T-helper 2 cell treated with Interferon-gamma antibody and Interleukin-4, amounts not matched to agents 5 μg/mL and 100 μg/mL, for 36 hours (primary cell): ENCODE data around the gene PSMB7.

Experiments used
- DNase-seq: peaks from one replicate; pipeline ENCODE4 v3.0.0; 2021; ENCODE audit warnings: low spot score
- H3K27ac Mint-ChIP-seq: one replicate; pipeline ENCODE4 v1.8.0; 2021; ENCODE audit warnings: mild to moderate bottlenecking, mixed read lengths
- H3K27me3 Mint-ChIP-seq: one replicate; pipeline ENCODE4 v1.8.0; 2021; ENCODE audit warnings: low read depth, mixed read lengths
- H3K36me3 Mint-ChIP-seq: one replicate; pipeline ENCODE4 v1.8.0; 2021; ENCODE audit warnings: low read depth, mixed read lengths
- H3K4me1 Mint-ChIP-seq: one replicate; pipeline ENCODE4 v1.8.0; 2021; ENCODE audit warnings: low read depth, mixed read lengths
- H3K4me3 Mint-ChIP-seq: one replicate; pipeline ENCODE4 v1.8.0; 2022; ENCODE audit warnings: mild to moderate bottlenecking, moderate library complexity, mixed read lengths
- H3K9me3 Mint-ChIP-seq: one replicate; pipeline ENCODE4 v1.8.0; 2021; ENCODE audit warnings: mixed read lengths

Gene PSMB7

GRCh38 chr9:124349267-124349666, 66.0 kb downstream of the PSMB7 start:
- no peak overlapping the region for H3K4me3 Mint-ChIP-seq
- no peak overlapping the region for H3K27ac Mint-ChIP-seq
- H3K36me3 Mint-ChIP-seq: peaks cover 29% of the 10 kb centered on the region
- no peaks in the 10 kb centered on the region for H3K9me3 Mint-ChIP-seq
- no peaks in the 10 kb centered on the region for H3K27me3 Mint-ChIP-seq
- DNase-seq: no peak
- H3K4me1 Mint-ChIP-seq: peaks cover 2% of the 10 kb centered on the region

- Mint-ChIP-seq H3K9me3 (no peaks in the 10 kb centered on the region), H3K36me3 (peaks cover 26% of the 10 kb centered on the region), H3K27ac (no peak overlapping the region)
These were observed 66.4 kb downstream of the PSMB7 start for GRCh38 chr9:124348831-124349230.

GRCh38 chr9:124348363-124348762, 66.9 kb downstream of the PSMB7 start:
- H3K27me3 Mint-ChIP-seq: no peaks in the 10 kb centered on the region
- H3K9me3 Mint-ChIP-seq: no peaks in the 10 kb centered on the region
- no peak overlapping the region for H3K4me3 Mint-ChIP-seq
- no peaks in the 10 kb centered on the region for H3K4me1 Mint-ChIP-seq
- peaks cover 24% of the 10 kb centered on the region for H3K36me3 Mint-ChIP-seq
- DNase-seq: no peak
- H3K27ac Mint-ChIP-seq: no peak overlapping the region

More at GRCh38 chr9:124348831-124349230, 66.4 kb downstream of the PSMB7 start:
- no peak overlapping the region for H3K4me3 Mint-ChIP-seq
- no peaks in the 10 kb centered on the region for H3K27me3 Mint-ChIP-seq
- DNase-seq: no peak
- H3K4me1 Mint-ChIP-seq: peaks cover under 1% of the 10 kb centered on the region

- Mint-ChIP-seq H3K27ac (no peak overlapping the region), H3K27me3 (no peaks in the 10 kb centered on the region), H3K36me3 (peaks cover 24% of the 10 kb centered on the region), H3K9me3 (no peaks in the 10 kb centered on the region), H3K4me1 (no peaks in the 10 kb centered on the region), H3K4me3 (no peak overlapping the region)
- DNase-seq: no peak
These were observed 67.3 kb downstream of the PSMB7 start for GRCh38 chr9:124347968-124348358.

GRCh38 chr9:124347206-124347967, 67.9 kb downstream of the PSMB7 start:
- Mint-ChIP-seq H3K4me1 (no peaks in the 10 kb centered on the region), H3K9me3 (no peaks in the 10 kb centered on the region), H3K27me3 (no peaks in the 10 kb centered on the region), H3K4me3 (no peak overlapping the region), H3K36me3 (peaks cover 19% of the 10 kb centered on the region), H3K27ac (no peak overlapping the region)
- no peak for DNase-seq

DNA sequence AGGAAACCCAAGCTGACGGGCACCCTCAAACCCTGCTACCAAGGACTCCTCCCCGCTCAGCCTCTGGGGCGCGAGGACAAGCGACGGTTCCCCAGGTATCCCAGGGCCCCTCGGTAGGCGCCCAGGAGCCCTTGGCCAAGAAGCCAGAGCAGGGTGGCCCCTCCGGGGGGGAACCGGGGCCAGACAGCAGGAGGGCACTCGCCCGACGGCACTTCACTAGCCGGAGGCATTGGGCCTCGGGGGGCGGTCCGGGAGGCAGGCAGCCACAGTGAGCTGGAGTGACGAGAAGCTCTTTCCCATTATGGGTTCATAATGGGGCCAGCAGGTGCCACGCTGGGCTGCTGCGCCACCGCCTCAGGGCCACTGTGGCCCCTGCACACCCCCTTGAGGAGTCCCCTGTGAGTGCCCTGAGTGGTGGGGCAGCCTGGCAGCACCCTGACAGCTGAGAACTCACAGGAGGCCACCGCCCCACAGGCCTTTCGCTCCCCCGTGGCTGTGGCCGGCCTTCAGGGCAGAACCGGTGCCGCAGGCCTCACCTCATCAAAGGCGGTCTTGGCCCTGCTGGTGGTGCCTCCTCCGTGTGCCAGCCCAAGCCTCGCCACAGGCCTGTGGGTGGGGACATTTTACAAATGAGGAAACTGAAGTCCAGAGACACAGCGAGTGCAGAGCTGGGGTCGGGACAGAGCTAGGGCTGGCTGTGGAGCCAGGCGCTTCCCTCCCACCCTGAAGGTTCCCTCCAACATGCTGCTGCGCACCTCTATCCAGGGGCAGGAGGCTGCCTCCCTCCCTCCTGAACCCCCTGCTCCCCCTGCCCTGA, 68.7 kb downstream of the PSMB7 start:
- no peaks in the 10 kb centered on the region for H3K4me1 Mint-ChIP-seq
- no peaks in the 10 kb centered on the region for H3K9me3 Mint-ChIP-seq
- DNase-seq: no peak
- no peaks in the 10 kb centered on the region for H3K27me3 Mint-ChIP-seq
- H3K36me3 Mint-ChIP-seq: peaks cover 10% of the 10 kb centered on the region
- no peak overlapping the region for H3K27ac Mint-ChIP-seq
- H3K4me3 Mint-ChIP-seq: no peak overlapping the region

DNA sequence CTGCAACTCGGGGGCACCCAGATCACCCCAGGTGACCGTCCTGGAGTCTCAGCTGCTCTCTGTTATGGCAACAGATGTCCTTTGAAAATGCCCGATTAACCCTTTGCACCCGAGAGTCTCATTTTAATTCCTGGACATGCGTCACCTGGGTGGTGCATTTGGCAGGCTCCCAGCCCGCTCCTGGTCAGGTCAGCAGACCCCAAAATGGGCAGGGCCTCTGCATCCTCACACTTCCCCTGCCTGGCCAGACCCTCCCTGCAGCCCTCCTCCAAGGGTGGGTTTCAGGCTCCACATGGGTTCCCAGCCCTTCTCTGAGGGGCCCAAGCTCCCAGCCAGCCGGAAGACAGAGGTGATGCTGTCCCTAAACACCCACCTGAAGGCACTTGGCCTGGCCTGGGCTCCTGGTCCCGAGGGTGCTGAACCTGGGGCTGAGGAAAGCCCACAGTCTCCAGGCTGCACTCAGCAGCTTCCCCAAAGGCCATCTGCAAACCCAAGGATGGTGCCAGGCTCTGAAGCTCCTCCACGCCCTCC, 69.4 kb downstream of the PSMB7 start:
- no peaks in the 10 kb centered on the region for H3K9me3 Mint-ChIP-seq
- H3K27ac Mint-ChIP-seq: no peak overlapping the region
- H3K4me3 Mint-ChIP-seq: no peak overlapping the region
- H3K36me3 Mint-ChIP-seq: peaks cover 5% of the 10 kb centered on the region
- H3K4me1 Mint-ChIP-seq: no peaks in the 10 kb centered on the region
- no peak for DNase-seq
- no peaks in the 10 kb centered on the region for H3K27me3 Mint-ChIP-seq

GRCh38 chr9:124345063-124345462, 70.2 kb downstream of the PSMB7 start:
- no peaks in the 10 kb centered on the region for H3K27me3 Mint-ChIP-seq

DNA sequence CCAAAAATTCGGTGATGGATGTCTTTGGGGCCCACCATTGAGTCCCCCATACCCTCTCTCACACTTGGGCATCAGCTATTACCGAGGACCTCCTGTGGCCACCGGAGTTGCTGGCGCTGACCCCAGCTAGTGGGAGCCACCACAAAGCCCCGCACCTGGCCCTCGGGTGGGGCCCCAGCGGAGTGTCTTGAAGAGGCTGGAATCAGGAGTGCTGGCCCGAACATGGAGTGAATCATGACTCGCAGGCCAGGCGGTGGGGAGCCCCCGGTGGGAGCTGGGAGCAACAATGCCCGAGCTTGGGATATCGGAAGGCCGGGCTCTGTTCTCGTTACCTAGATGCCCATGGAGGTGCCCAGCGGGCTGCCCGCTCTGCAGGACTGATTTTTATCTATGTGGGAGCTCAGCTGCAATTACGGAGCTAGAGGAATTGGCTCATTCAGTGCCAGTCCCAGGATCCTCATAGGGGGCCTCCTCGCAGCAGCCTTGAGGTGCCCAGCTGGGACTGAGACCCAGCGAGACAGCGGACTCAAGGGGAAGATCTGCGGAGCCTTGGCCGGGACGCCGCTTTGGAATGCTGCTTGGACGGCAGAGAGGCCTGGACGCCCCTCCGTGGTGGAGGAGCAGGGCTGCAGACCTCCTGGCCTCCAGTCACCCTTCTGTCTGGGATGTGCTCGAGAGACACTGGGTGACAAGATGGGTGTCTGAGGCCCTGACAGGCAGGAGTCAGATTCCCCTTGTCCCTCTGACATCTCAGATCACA, 70.8 kb downstream of the PSMB7 start:
- Mint-ChIP-seq H3K27me3 (no peaks in the 10 kb centered on the region), H3K36me3 (peaks cover 5% of the 10 kb centered on the region), H3K27ac (no peak overlapping the region), H3K4me1 (no peaks in the 10 kb centered on the region), H3K4me3 (no peak overlapping the region), H3K9me3 (no peaks in the 10 kb centered on the region)
- DNase-seq: no peak

More at GRCh38 chr9:124345063-124345462, 70.2 kb downstream of the PSMB7 start:
- no peaks in the 10 kb centered on the region for H3K9me3 Mint-ChIP-seq
- no peak for DNase-seq
- peaks cover 5% of the 10 kb centered on the region for H3K36me3 Mint-ChIP-seq
- no peaks in the 10 kb centered on the region for H3K4me1 Mint-ChIP-seq
- H3K27ac Mint-ChIP-seq: no peak overlapping the region
- no peak overlapping the region for H3K4me3 Mint-ChIP-seq

GRCh38 chr9:124343533-124344290, 71.5 kb downstream of the PSMB7 start:
- no peak overlapping the region for H3K4me3 Mint-ChIP-seq
- no peaks in the 10 kb centered on the region for H3K9me3 Mint-ChIP-seq
- H3K4me1 Mint-ChIP-seq: no peaks in the 10 kb centered on the region
- no peak for DNase-seq
- peaks cover 4% of the 10 kb centered on the region for H3K36me3 Mint-ChIP-seq
- H3K27ac Mint-ChIP-seq: no peak overlapping the region
- H3K27me3 Mint-ChIP-seq: no peaks in the 10 kb centered on the region

DNA sequence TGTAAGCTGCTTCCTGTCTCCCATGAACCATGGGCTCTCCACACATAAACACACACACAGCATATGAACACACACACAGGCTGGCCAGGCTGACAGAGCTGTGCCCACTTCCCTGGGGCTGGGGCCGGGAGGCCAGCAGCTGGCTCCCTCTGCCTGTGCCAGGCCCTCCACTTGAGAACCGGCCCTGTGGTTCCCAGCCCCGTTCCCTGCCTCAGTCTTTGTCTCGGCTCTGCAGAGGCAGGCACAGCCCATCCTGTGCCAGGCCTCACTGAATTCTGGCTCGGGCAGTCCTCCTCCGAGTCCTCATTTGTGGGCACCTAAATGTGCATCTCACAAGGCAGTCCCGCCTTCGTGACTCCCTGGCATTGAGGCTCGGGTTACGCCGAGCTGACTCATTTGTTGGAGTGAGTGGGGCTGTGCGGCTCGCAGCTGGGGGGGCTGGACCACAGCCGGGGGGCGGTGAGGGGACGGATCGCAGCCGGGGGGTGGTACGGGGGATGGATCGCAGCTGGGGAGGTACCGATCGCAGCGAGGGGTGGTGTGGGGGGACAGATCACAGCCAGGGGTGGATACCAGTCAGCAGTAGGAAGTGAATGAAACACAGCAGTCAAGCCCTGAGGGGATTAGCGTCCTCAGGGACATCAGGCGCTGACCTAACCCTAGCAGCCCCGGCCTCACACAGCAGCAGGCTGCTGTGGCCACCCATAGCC, 72.3 kb downstream of the PSMB7 start:
- H3K27me3 Mint-ChIP-seq: no peaks in the 10 kb centered on the region
- DNase-seq: no peak
- no peak overlapping the region for H3K27ac Mint-ChIP-seq
- no peak overlapping the region for H3K4me3 Mint-ChIP-seq
- H3K4me1 Mint-ChIP-seq: no peaks in the 10 kb centered on the region
- no peaks in the 10 kb centered on the region for H3K9me3 Mint-ChIP-seq
- H3K36me3 Mint-ChIP-seq: peaks cover 7% of the 10 kb centered on the region

GRCh38 chr9:124342402-124342775, 72.9 kb downstream of the PSMB7 start:
- peaks cover 12% of the 10 kb centered on the region for H3K36me3 Mint-ChIP-seq

More at GRCh38 chr9:124342402-124342775, 72.9 kb downstream of the PSMB7 start:
- Mint-ChIP-seq H3K27ac (no peak overlapping the region), H3K27me3 (no peaks in the 10 kb centered on the region), H3K9me3 (no peaks in the 10 kb centered on the region), H3K4me1 (no peaks in the 10 kb centered on the region), H3K4me3 (no peak overlapping the region)
- no peak for DNase-seq
